ENCODE measurements around the gene MUC4.
"Not testable (repeated sequence)": the region's sequence is repeated elsewhere in the genome, so short reads cannot be mapped to it uniquely, and the experiment has no call there.

Gene MUC4

DNA sequence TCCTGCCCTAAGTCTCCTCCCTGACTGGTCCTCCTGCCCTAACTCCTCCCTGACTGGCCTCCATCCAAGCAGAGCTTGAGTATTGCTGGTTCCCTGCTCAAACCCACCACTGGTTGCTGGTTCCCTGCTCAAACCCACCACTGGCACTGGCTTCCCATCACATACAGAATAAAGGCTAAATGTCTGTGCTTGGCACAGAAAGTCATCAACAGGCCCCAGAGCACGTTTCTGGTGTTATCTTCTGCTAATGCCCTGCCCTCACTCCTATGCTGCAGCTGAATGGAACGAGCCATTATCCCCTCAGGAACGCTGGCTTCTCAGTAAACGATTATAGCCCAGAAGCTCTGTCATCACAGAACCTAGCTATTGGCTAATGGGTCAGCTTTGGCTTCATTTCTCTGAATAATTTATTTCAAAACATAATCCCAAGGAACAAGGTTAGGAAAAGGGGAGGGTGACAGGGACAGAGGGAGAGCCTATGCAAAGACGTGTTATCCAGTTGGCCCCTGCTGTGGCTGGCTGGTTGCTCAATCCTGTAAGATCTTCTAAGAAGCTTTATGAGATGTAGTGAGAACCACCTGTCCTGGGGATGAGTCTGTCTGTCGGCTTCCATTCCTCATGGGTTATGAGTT, 97.2 kb downstream of the MUC4 start:
- peaks cover 16% of the 10 kb centered on the region; the same call in 1 of the 2 replicates for H3K27me3 ChIP-seq (ENCODE audit: insufficient read depth, low read length)
- H3K79me2 ChIP-seq (ENCODE audit: insufficient read depth, low read length): no peaks in the 10 kb centered on the region
- no peak overlapping the region for H3K27ac ChIP-seq (ENCODE audit: low read depth, low read length, poor library complexity, severe bottlenecking)
- H3K9me3 ChIP-seq (ENCODE audit: low read length): no peaks in the 10 kb centered on the region
- H4K20me1 ChIP-seq (ENCODE audit: insufficient read depth, low read length): no peaks in the 10 kb centered on the region
- no peak overlapping the region for H3K4me3 ChIP-seq (ENCODE audit: low read depth, low read length, poor library complexity, severe bottlenecking)
- no peak overlapping the region for H3K4me2 ChIP-seq (ENCODE audit: low read length)
- H3K9ac ChIP-seq (ENCODE audit: low read length): no peak overlapping the region
- no peaks in the 10 kb centered on the region for H3K9me2 ChIP-seq (ENCODE audit: low read depth, low read length)
- H2AFZ ChIP-seq (ENCODE audit: low read length): no peak overlapping the region
- H3K36me3 ChIP-seq (ENCODE audit: insufficient read depth, low read length): no peaks in the 10 kb centered on the region
- no peaks in the 10 kb centered on the region for H3F3A ChIP-seq (ENCODE audit: insufficient read depth, low read length)
- peaks cover 8% of the 10 kb centered on the region for H3K4me1 ChIP-seq (ENCODE audit: insufficient read depth, low read length, severe bottlenecking)
- no peak for TF ChIP-seq CTCF (IDR thresholded peaks at IDR 0.05; ENCODE audit: low read length)
- TF ChIP-seq EZH2 (IDR thresholded peaks at IDR 0.05; ENCODE audit: borderline replicate concordance, low read length): no peak

- H3F3A ChIP-seq (ENCODE audit: insufficient read depth, low read length); H3K9me2 ChIP-seq (ENCODE audit: low read depth, low read length); H3K9ac ChIP-seq (ENCODE audit: low read length); H3K4me3 ChIP-seq (ENCODE audit: low read depth, low read length, poor library complexity, severe bottlenecking); H3K27ac ChIP-seq (ENCODE audit: low read depth, low read length, poor library complexity, severe bottlenecking); H3K79me2 ChIP-seq (ENCODE audit: insufficient read depth, low read length); H3K36me3 ChIP-seq (ENCODE audit: insufficient read depth, low read length); H3K9me3 ChIP-seq (ENCODE audit: low read length); H4K20me1 ChIP-seq (ENCODE audit: insufficient read depth, low read length); H3K27me3 ChIP-seq (ENCODE audit: insufficient read depth, low read length); H3K4me2 ChIP-seq (ENCODE audit: low read length); H3K4me1 ChIP-seq (ENCODE audit: insufficient read depth, low read length, severe bottlenecking); H2AFZ ChIP-seq (ENCODE audit: low read length): not testable (repeated sequence)
Measured at GRCh38 chr3:195713150-195713549, 98.6 kb downstream of the MUC4 start.

DNA sequence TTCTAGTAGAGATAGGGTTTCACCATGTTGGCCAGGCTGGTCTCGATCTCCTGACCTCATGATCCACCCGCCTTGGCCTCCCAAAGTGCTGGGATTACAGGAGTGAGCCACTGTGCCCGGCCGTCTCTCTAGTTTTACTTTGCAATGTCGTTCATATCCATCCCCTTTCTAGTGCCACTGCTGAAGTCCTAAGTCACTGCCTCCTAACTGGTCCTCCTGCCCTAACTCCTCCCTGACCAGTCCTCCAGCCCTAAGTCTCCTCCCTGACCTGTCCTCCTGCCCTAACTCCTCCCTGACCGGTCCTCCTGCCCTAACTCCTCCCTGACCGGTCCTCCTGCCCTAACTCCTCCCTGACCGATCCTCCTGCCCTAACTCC, 99.2 kb downstream of the MUC4 start:
- H3K4me2 ChIP-seq (ENCODE audit: low read length); H3F3A ChIP-seq (ENCODE audit: insufficient read depth, low read length); H4K20me1 ChIP-seq (ENCODE audit: insufficient read depth, low read length); H3K27ac ChIP-seq (ENCODE audit: low read depth, low read length, poor library complexity, severe bottlenecking); H3K36me3 ChIP-seq (ENCODE audit: insufficient read depth, low read length); H3K4me3 ChIP-seq (ENCODE audit: low read depth, low read length, poor library complexity, severe bottlenecking); H2AFZ ChIP-seq (ENCODE audit: low read length); H3K9ac ChIP-seq (ENCODE audit: low read length); H3K9me2 ChIP-seq (ENCODE audit: low read depth, low read length); H3K27me3 ChIP-seq (ENCODE audit: insufficient read depth, low read length); H3K9me3 ChIP-seq (ENCODE audit: low read length); H3K4me1 ChIP-seq (ENCODE audit: insufficient read depth, low read length, severe bottlenecking); H3K79me2 ChIP-seq (ENCODE audit: insufficient read depth, low read length): not testable (repeated sequence)

DNA sequence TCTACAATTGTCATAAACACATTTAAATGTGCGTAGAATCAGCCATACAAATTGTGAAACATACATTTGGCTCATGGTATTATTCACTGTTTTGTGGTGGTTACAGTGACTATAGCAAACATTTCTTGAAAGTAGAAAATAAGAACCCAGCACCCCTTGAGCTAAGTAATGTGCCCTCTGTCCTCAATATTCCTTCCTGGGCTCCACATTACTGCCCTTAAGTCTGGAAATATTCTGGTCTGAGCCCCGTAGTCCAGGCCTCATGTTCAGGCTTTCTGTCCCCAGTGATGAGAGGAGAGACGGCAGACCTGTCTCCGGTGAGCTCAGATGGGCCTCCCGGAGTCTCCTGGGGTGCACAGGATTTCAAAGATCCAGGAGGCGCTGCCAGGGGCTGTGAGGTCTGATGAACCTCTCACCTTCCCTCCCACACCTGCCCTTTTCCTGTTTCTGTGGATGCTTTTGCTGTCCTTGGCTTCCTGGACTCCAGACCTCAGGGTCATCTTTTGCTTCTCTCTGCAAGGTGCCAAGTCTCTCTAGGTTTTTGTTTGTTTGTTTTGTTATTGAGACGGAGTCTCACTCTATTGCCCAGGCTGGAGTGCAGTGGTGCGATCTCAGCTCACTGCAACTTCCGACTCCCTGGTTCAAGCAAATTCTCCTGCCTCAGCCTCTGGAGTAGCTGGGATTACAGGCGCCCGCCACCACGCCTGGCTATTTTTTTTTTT, 99.8 kb downstream of the MUC4 start:
- no peaks in the 10 kb centered on the region for H4K20me1 ChIP-seq (ENCODE audit: insufficient read depth, low read length)
- H3K4me1 ChIP-seq (ENCODE audit: insufficient read depth, low read length, severe bottlenecking): no peaks in the 10 kb centered on the region
- no peak for TF ChIP-seq CTCF (IDR thresholded peaks at IDR 0.05; ENCODE audit: low read length)
- no peak for TF ChIP-seq EZH2 (IDR thresholded peaks at IDR 0.05; ENCODE audit: borderline replicate concordance, low read length)

GRCh38 chr3:195711091-195711812, 100.5 kb downstream of the MUC4 start:
- not testable (repeated sequence) for H4K20me1 ChIP-seq (ENCODE audit: insufficient read depth, low read length); H3K9ac ChIP-seq (ENCODE audit: low read length); H3F3A ChIP-seq (ENCODE audit: insufficient read depth, low read length); H2AFZ ChIP-seq (ENCODE audit: low read length); H3K27me3 ChIP-seq (ENCODE audit: insufficient read depth, low read length); H3K9me2 ChIP-seq (ENCODE audit: low read depth, low read length); H3K27ac ChIP-seq (ENCODE audit: low read depth, low read length, poor library complexity, severe bottlenecking); H3K4me1 ChIP-seq (ENCODE audit: insufficient read depth, low read length, severe bottlenecking); H3K36me3 ChIP-seq (ENCODE audit: insufficient read depth, low read length); H3K9me3 ChIP-seq (ENCODE audit: low read length); H3K4me3 ChIP-seq (ENCODE audit: low read depth, low read length, poor library complexity, severe bottlenecking); H3K79me2 ChIP-seq (ENCODE audit: insufficient read depth, low read length); H3K4me2 ChIP-seq (ENCODE audit: low read length)

More for the DNA sequence above, 99.8 kb downstream of the MUC4 start:
- Histone ChIP-seq H3F3A (ENCODE audit: insufficient read depth, low read length) (no peaks in the 10 kb centered on the region), H3K4me2 (ENCODE audit: low read length) (no peak overlapping the region), H3K36me3 (ENCODE audit: insufficient read depth, low read length) (no peaks in the 10 kb centered on the region), H3K79me2 (ENCODE audit: insufficient read depth, low read length) (no peaks in the 10 kb centered on the region), H3K9ac (ENCODE audit: low read length) (no peak overlapping the region), H3K9me3 (ENCODE audit: low read length) (no peaks in the 10 kb centered on the region), H3K27me3 (ENCODE audit: insufficient read depth, low read length) (peaks cover 3% of the 10 kb centered on the region; the same call in 1 of the 2 replicates), H3K9me2 (ENCODE audit: low read depth, low read length) (no peaks in the 10 kb centered on the region), H3K27ac (ENCODE audit: low read depth, low read length, poor library complexity, severe bottlenecking) (no peak overlapping the region), H3K4me3 (ENCODE audit: low read depth, low read length, poor library complexity, severe bottlenecking) (no peak overlapping the region), H2AFZ (ENCODE audit: low read length) (no peak overlapping the region)

Data from OCI-LY1 (cell line).